GM12891 (cell line): ENCODE measurements around the gene CCDC34.
A peak's percentile ranks its signal among the peaks of the same experiment; 100 is the strongest.
"Not testable (repeated sequence)": the region's sequence is repeated elsewhere in the genome, so short reads cannot be mapped to it uniquely, and the experiment has no call there.

Source experiments
- DNase-seq: peaks from one replicate; pipeline ENCODE4 v3.0.0; 2011; ENCODE audit warnings: low spot score; ENCODE audit not compliant: insufficient read length
- FAIRE-seq: peaks from 2 replicates; lab custom pipeline; 2011; peaks lifted over from hg19 to GRCh38; lab: Jason Lieb, UNC
- PAX5 ChIP-seq: IDR thresholded peaks from 2 replicates; pipeline ENCODE4 v1.6.1; 2011; ENCODE audit warnings: low read length, moderate library complexity, mild to moderate bottlenecking; ENCODE audit not compliant: insufficient read depth, severe bottlenecking
- POLR2A ChIP-seq: IDR thresholded peaks from 2 replicates; pipeline ENCODE4 v1.6.1; 2011; ENCODE audit warnings: low read depth, low read length, control low read depth
- POLR2AphosphoS5 ChIP-seq: IDR thresholded peaks from 2 replicates; pipeline ENCODE4 v1.6.1; 2011; ENCODE audit warnings: low read depth, low read length, control low read depth
- POU2F2 ChIP-seq: IDR thresholded peaks from 2 replicates; pipeline ENCODE4 v1.6.1; 2011; ENCODE audit warnings: low read depth, mild to moderate bottlenecking, control low read depth, low read length, moderate library complexity
- SPI1 ChIP-seq: IDR thresholded peaks from 2 replicates; pipeline ENCODE4 v1.6.1; 2011; ENCODE audit warnings: low read depth, low read length, control low read depth
- TAF1 ChIP-seq: IDR thresholded peaks from 2 replicates; pipeline ENCODE4 v1.6.1; 2011; ENCODE audit warnings: low read depth, low read length, control low read depth

The CCDC34 gene

DNA sequence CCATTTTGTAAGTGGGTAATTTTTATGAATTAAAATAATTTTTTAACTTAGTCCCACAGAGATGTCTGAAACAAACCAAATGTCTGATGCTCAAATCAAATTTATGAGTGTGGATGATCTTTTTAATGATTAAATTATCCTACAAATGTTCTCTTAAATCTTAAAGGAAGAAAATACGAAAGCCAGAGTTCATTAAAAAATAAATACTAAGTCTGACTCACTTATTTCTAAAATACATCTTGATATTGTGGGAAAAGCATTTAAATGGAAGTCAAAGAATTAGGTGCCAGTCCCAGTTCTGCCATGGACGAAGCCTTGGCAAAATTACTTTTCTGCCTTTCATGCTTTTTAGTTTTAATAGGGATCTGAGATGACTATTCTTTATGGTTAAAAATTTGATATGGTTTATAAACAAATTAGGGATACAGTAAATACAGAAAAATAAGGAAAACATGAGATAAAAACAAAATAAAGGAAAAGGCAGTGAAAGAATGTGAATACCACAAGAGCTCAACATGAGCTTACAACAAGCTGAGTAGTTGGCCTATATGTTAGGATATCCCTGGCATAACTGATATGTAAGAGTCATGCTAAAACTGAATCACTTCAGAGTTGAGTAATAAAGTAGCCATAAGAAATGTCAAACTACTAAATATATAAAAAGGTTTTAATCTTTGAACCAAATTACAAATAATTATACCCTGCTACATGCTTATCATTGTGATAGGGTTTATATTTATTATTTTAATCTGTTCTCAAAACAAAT, 9.2 kb downstream of the CCDC34 start:
- DNase-seq (no peak), FAIRE-seq (no peak)
- TF ChIP-seq SPI1 (no peak), POLR2AphosphoS5 (no peak), TAF1 (no peak)

GRCh38 chr11:27352781-27353180, 10.2 kb downstream of the CCDC34 start:
- FAIRE-seq (no peak), DNase-seq (no peak)
- no peak for TF ChIP-seq PAX5
- TF ChIP-seq TAF1: no peak
- TF ChIP-seq POU2F2: no peak
- no peak for TF ChIP-seq POLR2AphosphoS5
- TF ChIP-seq POLR2A: no peak
- TF ChIP-seq SPI1: no peak

GRCh38 chr11:27350511-27350910, 12.5 kb downstream of the CCDC34 start:
- FAIRE-seq: no peak
- DNase-seq: no peak
- TF ChIP-seq SPI1: no peak
- TF ChIP-seq TAF1: no peak
- no peak for TF ChIP-seq POLR2AphosphoS5
- TF ChIP-seq PAX5: no peak
- no peak for TF ChIP-seq POU2F2
- no peak for TF ChIP-seq POLR2A

- DNase-seq: no peak
- no peak for FAIRE-seq
- TF ChIP-seq POLR2A: no peak
- no peak for TF ChIP-seq POU2F2
- no peak for TF ChIP-seq PAX5
Measured at GRCh38 chr11:27349919-27350318, 13.1 kb downstream of the CCDC34 start.

DNA sequence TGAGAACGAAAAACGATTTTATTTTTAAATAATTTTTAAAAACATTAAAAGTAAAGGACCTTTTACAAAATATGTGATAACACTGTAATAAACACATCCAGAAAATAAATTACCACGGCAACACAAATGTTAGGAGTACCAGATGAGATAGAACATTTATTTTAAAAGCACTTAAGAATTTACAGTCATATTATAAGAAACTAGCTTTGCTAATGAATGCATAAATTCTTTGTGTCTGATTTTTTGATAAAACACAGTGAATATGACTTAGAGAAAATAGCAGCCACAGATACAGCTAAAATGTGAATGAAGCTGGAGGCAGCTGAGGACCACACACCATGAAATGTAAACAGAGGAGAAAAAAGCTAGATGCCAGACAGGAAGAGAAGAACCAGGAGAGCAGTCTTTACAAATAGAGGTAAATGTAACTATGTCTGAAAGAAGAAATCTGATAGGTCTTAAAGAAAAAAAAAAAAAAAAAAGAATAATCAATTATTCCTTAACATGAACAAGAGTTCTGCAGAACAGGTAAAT, 14.6 kb downstream of the CCDC34 start:
- no peak for FAIRE-seq
- DNase-seq: no peak
- no peak for TF ChIP-seq POLR2AphosphoS5
- no peak for TF ChIP-seq PAX5
- TF ChIP-seq TAF1: no peak
- no peak for TF ChIP-seq POU2F2
- no peak for TF ChIP-seq POLR2A
- no peak for TF ChIP-seq SPI1

DNA sequence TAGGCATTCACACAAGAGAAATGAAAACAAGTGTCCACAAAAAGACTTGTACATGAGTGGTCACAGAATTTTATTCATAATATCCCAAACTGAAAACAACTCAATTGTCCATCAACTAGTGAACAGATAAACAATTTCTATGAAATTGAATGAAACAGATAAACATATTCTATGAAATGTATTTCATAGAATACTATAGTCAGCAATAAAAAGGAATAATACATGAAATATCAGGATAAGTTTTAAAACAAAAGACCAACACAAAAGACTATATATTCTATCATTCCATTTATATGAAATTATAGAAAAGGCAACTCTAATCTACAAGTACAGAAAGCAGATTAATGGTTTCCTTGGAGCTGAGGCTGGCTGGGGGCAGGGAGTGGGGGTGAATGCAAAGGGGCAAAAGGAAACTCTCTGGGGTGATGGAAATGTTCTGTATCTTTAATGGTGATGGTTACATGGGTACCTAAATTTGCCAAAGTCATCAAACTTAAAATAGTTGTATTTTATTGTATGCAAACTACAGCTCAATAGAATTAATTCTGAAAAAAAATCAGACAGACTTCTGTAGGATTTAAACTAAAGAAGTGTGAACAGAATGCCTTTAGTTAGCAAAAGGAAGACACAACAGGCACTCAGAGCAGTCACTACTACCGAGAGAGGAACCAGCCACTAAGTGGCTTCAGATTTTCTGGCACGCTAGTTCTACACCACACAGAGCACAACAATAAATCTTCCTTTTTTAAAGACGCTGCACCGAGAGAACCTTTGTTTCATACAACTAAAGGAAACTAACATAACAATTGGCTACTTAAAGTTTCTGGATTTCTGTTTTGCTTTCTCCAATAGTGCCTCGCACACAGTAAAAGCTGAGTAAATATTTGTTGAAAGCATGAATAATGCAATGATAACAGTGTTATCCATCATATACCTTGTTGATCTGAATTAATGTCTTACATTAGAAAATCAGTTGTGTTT, 15.4 kb downstream of the CCDC34 start:
- TF ChIP-seq TAF1 (no peak), POU2F2 (no peak), SPI1 (no peak), POLR2AphosphoS5 (no peak), POLR2A (no peak), PAX5 (no peak)
- DNase-seq (no peak), FAIRE-seq (no peak)

GRCh38 chr11:27339941-27340340, 23.1 kb downstream of the CCDC34 start:
- DNase-seq: no peak
- TF ChIP-seq POU2F2 (no peak), TAF1 (no peak), PAX5 (no peak), POLR2A (no peak), SPI1 (no peak), POLR2AphosphoS5 (no peak)
- no peak for FAIRE-seq

DNA sequence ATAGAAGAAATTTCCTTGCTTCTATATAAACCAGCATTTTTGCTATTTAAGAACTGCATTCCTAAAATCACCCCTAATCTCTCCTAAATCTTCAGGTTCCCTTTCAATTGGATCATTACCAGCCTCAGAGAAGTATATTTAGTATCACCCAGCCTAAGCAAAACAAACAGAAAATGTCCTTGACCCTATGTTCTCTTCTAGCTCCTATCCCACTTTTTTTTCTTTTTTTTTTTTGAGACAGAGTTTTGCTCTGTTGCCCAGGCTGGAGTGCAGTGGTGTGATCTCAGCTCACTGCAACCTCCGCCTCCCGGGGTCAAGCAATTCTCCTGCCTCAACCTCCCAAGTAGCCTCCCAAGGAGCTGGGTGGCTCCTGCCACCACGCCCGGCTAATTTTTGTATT, 28.3 kb downstream of the CCDC34 start:
- DNase-seq, FAIRE-seq: not testable (repeated sequence)

- peak; percentile 9 for FAIRE-seq
- no peak for DNase-seq
- TF ChIP-seq SPI1 (no peak), POU2F2 (no peak), POLR2A (no peak), PAX5 (no peak), TAF1 (no peak), POLR2AphosphoS5 (no peak)
Measured at GRCh38 chr11:27331981-27332380, 31.0 kb downstream of the CCDC34 start.
